Stimulated activated CD4-positive, alpha-beta T cell treated with anti-CD3 and anti-CD28 coated beads, TNF-alpha, amount 100 ng/mL, for 24 hours (primary cell): ENCODE measurements around the gene MEF2A.
A peak's percentile ranks its signal among the peaks of the same experiment; 100 is the strongest.
"Not testable (repeated sequence)": the region's sequence is repeated elsewhere in the genome, so short reads cannot be mapped to it uniquely, and the experiment has no call there.

Experiments used
- DNase-seq, 3 experiments: peaks; one replicate each; pipeline ENCODE4 v3.0.0-alpha.2; 2020; ENCODE audit warnings: low read depth in 3 of 3

The MEF2A gene

GRCh38 chr15:99565299-99566156 lies at the start of gene MEF2A:
MEF2A (plus strand) TSS chr15:99565984; CDS start chr15:99633120, 67,136 bp downstream.
- DNase-seq = peak; percentile 82 to 90 (median 86)

DNA sequence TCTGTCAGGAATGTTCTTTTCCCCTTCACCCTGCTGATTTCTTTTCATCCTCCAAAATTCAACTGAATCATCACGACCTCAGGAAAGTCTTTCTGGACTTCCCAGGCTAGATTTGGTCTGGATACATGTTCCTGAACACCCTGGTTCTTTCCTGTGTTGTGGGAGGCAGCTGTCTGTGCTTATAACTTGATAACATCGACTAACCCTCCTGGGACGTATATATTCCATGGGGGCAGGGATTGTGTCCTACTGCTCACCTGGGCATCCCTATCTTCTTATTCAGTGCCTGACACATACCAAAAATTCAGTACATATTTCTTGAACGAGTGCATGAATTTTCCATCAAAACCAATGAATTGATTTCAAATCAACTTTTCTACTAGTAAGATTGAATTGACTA lies 47.6 kb upstream of the MEF2A start:
- no peak for DNase-seq

- DNase-seq = not testable (repeated sequence)
Measured at GRCh38 chr15:99519366-99519765, 46.4 kb upstream of the MEF2A start.

GRCh38 chr15:99522288-99522687 lies 43.5 kb upstream of the MEF2A start:
- DNase-seq = no peak

GRCh38 chr15:99526176-99526575 lies 39.6 kb upstream of the MEF2A start:
- DNase-seq = no peak

GRCh38 chr15:99526671-99527070 lies 39.1 kb upstream of the MEF2A start:
- no peak for DNase-seq

GRCh38 chr15:99536422-99537040 lies 29.3 kb upstream of the MEF2A start:
- DNase-seq = no peak

GRCh38 chr15:99537344-99537743 lies 28.4 kb upstream of the MEF2A start:
- DNase-seq = no peak

- no peak for DNase-seq
Measured at GRCh38 chr15:99538261-99538660, 27.5 kb upstream of the MEF2A start.

- DNase-seq = no peak
Measured at GRCh38 chr15:99542828-99543227, 23.0 kb upstream of the MEF2A start.

GRCh38 chr15:99545605-99546004 lies 20.2 kb upstream of the MEF2A start:
- DNase-seq = no peak

DNA sequence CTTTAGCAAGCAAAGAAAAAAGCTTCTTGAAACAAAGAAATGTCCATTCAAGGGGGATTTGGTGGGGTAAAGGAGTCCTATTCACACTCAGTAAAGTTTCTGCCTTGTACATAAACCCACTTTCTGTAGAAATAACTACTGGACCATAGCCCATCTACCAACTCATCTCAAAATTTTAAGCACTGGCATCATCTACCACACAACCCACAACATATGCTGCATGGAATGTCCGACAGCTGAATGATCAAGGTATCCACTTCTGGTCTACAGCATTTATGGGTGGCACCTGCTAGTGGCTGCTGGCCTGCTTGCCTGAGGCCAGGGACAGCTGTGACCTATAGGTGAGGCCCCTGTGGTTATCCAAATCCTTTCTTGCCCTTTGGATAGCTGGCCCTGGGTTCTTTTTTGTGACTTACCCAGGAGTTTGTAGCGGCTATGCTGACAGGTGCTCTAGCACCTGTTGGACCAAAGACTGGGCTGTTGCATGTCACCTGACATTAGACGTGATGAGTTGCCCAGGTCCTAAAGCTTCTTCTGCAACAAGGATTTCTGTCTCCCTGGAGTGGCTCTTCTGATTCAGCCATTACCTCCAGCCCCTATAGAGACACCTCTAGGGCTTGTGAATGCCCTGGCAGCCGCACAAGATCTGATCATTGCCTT lies 19.2 kb upstream of the MEF2A start:
- DNase-seq = no peak

GRCh38 chr15:99547517-99547916 lies 18.3 kb upstream of the MEF2A start:
- no peak for DNase-seq

DNA sequence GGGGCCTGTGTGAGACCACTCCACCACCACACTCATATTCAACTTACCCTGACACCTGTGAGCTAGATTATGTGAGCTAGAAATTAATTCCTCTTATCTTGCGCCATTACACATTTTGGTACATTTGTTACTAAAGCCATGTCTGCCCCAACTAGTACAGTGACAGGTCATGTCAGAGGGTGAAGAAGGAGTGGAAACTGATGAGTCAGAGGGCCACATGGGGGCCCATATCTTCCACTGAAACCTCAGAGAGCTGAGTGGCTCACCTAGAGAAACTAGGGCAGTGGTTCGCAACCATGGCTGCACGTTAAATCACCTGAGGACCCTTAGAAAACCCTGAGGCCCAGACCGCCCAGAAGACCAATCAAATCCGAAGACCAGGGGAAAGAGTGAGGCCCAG lies 15.7 kb upstream of the MEF2A start:
- DNase-seq = peak in 1 of 3 experiments; percentile 24

GRCh38 chr15:99552111-99552510 lies 13.7 kb upstream of the MEF2A start:
- no peak for DNase-seq

GRCh38 chr15:99554880-99555488 lies 10.8 kb upstream of the MEF2A start:
- no peak for DNase-seq

DNA sequence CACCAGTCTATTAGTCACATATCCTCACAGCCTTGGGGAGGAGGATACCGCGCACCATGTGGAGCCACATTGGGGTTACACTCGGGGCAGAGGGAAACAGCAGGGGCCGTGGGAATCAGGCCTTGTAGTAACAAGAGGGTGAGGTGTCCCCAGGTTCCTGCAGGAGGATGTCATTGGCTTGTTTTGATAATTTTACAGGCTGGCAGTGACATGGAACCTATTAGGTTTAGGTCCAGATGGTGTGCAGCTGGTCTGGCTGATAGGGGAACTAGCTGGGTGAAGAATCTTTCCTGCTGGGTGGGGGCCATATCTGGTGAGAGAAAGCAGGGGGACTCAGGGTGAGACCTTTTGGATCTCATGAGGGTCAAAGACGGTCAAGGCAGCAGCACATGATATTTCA lies 9.8 kb upstream of the MEF2A start:
- no peak for DNase-seq

DNA sequence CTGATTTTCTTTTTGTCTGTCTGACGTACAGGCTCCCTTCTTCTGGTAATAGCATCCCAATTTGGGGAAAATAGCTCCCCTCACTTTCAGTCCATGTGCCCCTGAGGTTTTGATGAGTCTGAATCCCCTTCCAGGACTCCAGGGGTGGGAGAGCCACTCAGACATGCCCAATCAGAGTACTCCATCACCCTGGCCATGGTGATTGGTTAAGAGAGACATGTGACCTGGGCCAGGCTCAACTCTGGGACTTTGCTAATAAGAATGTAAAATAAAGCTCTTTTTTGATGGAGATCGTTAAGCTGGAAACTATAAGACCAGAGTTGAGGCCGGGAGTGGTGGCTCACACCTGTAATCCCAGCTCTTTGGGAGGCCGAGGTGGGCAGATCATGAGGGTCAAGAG lies 9.2 kb upstream of the MEF2A start:
- no peak for DNase-seq

GRCh38 chr15:99558084-99558483 lies 7.7 kb upstream of the MEF2A start:
- DNase-seq = no peak

DNA sequence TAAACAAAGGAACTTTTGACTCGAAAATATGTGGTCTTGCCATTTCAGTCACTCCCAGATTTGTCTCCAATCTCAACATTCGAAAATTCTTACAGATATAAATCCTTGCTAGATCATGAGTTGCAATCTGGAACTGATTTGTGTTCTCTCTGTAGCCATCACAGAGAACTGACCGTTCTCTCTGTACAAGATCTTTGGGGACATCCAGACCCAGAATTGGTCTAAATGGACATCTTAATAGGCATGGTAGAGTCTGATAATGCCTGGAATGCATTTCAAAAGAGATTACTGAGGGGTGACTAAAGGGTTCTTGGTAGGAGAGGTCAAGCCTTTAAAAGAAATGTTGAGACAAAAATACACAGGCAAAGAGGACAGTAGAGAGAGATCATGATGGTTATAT lies 7.2 kb upstream of the MEF2A start:
- no peak for DNase-seq

DNA sequence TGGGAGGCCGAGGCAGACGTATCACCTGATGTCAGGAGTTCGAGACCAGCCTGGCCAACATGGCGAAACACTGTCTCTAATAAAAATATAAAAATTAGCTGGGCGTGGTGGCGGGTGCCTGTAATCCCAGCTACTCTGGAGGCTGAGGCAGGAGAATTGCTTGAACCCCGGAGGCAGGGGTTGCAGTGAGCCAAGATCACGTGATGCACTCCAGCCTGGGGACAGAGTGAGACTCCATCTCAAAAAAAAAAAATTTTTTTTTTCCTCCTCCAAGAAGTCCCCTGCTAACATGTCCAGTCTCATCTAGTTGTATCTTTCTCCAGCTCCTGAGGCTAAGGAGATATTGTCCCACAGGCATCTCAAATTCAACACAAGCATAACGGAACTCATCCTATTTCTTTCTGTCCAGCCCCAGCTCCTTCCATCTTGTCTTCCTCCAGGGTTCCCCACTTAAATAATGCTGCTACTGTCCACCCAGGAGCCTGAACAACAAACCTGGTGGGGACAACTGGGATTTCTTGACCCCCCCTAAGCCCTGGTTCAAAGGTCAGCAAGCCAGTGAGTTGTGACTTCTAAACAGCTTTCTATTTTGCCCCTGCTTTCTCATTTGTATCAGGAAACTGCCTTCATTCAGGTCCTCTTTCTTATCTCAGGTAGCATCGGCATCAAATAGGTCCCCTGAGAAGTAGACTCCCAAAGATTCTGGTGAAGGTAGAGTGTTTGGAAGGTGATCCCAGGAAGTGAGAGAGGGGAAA lies 4.1 kb upstream of the MEF2A start:
- DNase-seq = no peak

DNA sequence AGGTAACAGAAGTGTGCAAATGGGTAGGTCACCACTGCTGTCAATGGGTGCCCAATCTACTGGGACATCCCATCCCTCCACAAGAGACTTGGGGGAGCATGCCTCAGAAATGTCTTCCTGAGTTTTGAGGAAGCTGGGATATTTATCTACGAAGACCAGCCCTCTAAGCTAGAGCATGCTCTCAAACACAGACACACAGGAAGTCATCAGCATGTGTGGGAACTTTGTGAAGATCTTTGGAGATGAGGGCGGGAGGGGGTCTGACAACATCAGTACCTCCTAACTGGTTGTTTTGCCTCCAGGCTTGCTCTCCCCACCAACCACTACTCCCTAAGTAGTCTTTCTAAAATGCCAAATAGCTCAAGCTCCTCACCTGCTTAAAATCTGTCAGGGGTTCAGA lies 3.5 kb upstream of the MEF2A start:
- no peak for DNase-seq
